ENCODE data around the gene DQX1.

- TF ChIP-seq TEAD1 (CRISPR knock-in tag; IDR thresholded peaks at IDR 0.05) (no peak), CTCF (IDR thresholded peaks at IDR 0.05) (no peak), CREB1 (CRISPR knock-in tag; IDR thresholded peaks at IDR 0.05) (no peak), ELF4 (CRISPR knock-in tag; IDR thresholded peaks at IDR 0.05; ENCODE audit: low read depth) (no peak)
Measured at GRCh38 chr2:74564222-74564621, 38.2 kb upstream of the DQX1 start.

All from WTC11 (cell line).